Cardiac atrium fibroblast (primary cell): ENCODE data around the gene B3GLCT. TPM values are rescaled to one million over a fixed set of nuclear protein-coding genes. Genes with fewer than 3 reads are reported as not detected.

Experiments used
- total RNA-seq: library from RNA; depleted of rRNA; stranded (reverse); fragments of >200 nt; gene quantifications from 2 replicates; pipeline ENCODE4 v1.2.3, GENCODE V29; 2015

B3GLCT gene
- 7.9 and 8.3 TPM in 2 replicates for total RNA-seq

DNA sequence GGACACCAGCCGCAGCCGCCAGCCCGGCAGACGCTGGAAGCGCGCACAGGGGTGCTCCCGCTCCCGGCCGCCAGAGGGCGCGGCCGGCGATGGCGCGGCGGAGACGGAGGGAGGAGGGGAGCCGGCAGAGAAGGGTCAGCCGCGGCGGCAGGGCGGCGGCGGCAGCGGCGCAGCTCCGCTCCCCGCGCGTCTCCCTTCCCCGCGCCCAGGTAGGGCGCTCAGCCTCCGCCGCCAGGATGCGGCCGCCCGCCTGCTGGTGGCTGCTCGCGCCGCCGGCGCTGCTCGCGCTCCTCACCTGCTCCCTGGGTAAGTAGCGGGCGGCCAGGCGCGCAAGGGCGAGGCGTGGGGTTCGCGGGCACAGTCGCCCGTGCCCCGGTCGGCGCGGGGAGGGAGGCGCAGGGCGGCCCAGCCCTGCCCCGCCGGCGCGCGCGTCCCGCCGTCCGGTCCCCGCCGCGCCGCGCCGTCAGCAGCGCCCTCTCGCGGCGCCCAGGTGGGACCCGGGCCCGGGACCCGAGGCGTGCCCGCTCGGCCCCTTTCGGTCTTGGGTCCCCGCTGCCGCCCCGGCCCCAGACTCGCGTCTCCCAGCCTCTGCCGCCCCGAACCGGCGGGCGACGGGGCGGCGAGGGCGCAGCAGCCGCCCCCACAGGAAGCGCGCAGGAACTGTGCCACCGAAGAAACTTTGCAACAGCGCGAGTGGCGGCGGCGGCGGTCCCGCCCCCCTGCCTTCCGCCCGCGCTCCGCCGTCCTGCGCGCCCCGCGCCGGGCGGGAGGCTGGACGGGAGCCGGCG, at the start of gene B3GLCT:
Gene B3GLCT (plus strand): TSS at position 127 of the 788 bp plus-strand sequence. CDS start 110 bp downstream, at position 237.

DNA sequence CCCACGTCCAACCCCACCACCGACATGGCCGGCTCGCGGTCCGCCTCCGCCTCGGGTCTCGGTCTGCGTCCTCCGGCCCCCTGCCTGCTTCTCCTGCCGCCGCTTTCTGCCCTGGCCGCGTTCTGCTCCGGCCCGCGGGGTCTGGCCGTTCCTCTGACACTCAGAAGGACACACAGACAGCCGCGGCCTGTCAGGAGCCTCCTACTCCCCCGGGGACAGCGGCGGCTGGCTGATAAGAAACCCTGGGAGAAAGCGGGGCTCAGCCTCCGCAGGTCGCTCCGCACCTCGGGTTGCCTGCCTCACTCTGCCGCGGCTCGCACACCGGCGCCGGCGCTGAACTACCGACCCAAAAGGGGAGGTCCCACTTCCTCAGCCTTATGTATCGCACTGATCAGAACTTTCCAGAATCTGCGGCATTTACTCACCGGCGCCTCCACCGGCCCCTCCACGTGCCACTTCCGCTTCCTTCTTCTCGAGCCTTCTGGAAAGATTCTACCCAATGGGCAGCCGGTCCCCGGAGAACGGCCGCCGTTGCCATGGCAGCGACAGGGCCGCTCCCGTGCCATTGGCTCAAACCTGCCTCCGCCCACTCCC, 38.1 kb upstream of the B3GLCT start, which contains the start of gene HSPH1:
Gene HSPH1 (minus strand): TSS at position 348 of the 594 bp plus-strand sequence. CDS start 322 bp downstream, at position 26.

Other genes starting within 250 kb of the B3GLCT start
- 11.2 and 18.1 TPM in 2 replicates for gene HSPH1, start 38.1 kb upstream of the B3GLCT start, total RNA-seq